ENCODE data around the gene POC5.

- no peak for TF ChIP-seq CTCF (IDR thresholded peaks at IDR 0.05; ENCODE audit: borderline replicate concordance, extremely low read depth, low read length, poor library complexity, severe bottlenecking)
- no peak for TF ChIP-seq EZH2 (IDR thresholded peaks at IDR 0.05; ENCODE audit: borderline replicate concordance, low read depth, low read length, severe bottlenecking)
Observed at GRCh38 chr5:75686480-75686879, 30.8 kb downstream of the POC5 start.

Data from DND-41 (cell line).